ENCODE measurements around the gene GRM8. TPM values are rescaled to one million over a fixed set of nuclear protein-coding genes. Genes with fewer than 3 reads are reported as not detected.

Gene GRM8
- total RNA-seq, 4 donors from 2014 or later: 1.0 to 5.0 TPM; not detected in 2

DNA sequence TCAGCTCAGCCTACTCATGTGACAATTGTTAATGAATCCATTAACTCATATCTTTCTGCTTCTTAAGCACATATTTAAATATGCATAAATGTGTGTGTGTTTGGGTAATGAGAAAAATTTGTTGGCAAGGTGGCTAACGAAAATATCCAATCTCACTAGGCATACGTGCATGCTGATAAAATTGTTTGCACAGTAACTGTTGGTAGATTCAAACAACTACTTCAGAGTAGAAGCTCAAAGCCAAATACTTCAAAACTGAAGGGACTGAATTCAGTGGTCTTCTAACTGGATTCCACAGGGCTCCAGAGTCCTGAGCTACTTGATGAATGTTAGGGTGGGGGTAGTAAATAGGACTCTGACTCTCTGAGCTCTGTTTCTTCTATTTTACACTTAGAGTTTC lies 757.0 kb downstream of the GRM8 start:
- Histone ChIP-seq H3K27ac (no peak overlapping the region), H3K4me1 (no peaks in the 10 kb centered on the region), H3K27me3 (no peaks in the 10 kb centered on the region), H3K9me3 (peaks cover 0 to 3% (median 0%) of the 10 kb centered on the region in 4 donors), H3K36me3 (no peaks in the 10 kb centered on the region), H3K4me3 (no peak overlapping the region)
- TF ChIP-seq POLR2A (IDR thresholded peaks at IDR 0.05): no peak
- TF ChIP-seq, protein P1, sequence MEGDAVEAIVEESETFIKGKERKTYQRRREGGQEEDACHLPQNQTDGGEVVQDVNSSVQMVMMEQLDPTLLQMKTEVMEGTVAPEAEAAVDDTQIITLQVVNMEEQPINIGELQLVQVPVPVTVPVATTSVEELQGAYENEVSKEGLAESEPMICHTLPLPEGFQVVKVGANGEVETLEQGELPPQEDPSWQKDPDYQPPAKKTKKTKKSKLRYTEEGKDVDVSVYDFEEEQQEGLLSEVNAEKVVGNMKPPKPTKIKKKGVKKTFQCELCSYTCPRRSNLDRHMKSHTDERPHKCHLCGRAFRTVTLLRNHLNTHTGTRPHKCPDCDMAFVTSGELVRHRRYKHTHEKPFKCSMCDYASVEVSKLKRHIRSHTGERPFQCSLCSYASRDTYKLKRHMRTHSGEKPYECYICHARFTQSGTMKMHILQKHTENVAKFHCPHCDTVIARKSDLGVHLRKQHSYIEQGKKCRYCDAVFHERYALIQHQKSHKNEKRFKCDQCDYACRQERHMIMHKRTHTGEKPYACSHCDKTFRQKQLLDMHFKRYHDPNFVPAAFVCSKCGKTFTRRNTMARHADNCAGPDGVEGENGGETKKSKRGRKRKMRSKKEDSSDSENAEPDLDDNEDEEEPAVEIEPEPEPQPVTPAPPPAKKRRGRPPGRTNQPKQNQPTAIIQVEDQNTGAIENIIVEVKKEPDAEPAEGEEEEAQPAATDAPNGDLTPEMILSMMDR (IDR thresholded peaks at IDR 0.05): no peak
- no peak for DNase-seq

- no peak for DNase-seq
- H3K36me3 ChIP-seq: no peaks in the 10 kb centered on the region
- TF ChIP-seq, protein P1 (IDR thresholded peaks at IDR 0.05): no peak
- TF ChIP-seq POLR2A (IDR thresholded peaks at IDR 0.05): no peak
- no peak overlapping the region for H3K27ac ChIP-seq
- peaks cover 0 to 3% (median 0%) of the 10 kb centered on the region in 4 donors for H3K9me3 ChIP-seq
- no peak overlapping the region for H3K4me3 ChIP-seq
- H3K27me3 ChIP-seq: no peaks in the 10 kb centered on the region
- H3K4me1 ChIP-seq: no peaks in the 10 kb centered on the region
Measured at GRCh38 chr7:126495001-126495400, 757.7 kb downstream of the GRM8 start.

- Histone ChIP-seq H3K27ac (no peak overlapping the region), H3K4me3 (no peak overlapping the region), H3K27me3 (no peaks in the 10 kb centered on the region), H3K4me1 (no peaks in the 10 kb centered on the region), H3K9me3 (peaks cover 0 to 3% (median 0%) of the 10 kb centered on the region in 4 donors), H3K36me3 (no peaks in the 10 kb centered on the region)
- TF ChIP-seq POLR2A (IDR thresholded peaks at IDR 0.05): no peak
- TF ChIP-seq, protein P1 (IDR thresholded peaks at IDR 0.05): no peak
- no peak for DNase-seq
Measured at GRCh38 chr7:126493801-126494200, 758.9 kb downstream of the GRM8 start.

GRCh38 chr7:126489874-126490273 lies 762.9 kb downstream of the GRM8 start:
- Histone ChIP-seq H3K4me3 (no peak overlapping the region), H3K27me3 (no peaks in the 10 kb centered on the region), H3K36me3 (no peaks in the 10 kb centered on the region), H3K27ac (no peak overlapping the region), H3K9me3 (no peaks in the 10 kb centered on the region), H3K4me1 (no peaks in the 10 kb centered on the region)
- no peak for DNase-seq
- no peak for TF ChIP-seq POLR2A (IDR thresholded peaks at IDR 0.05)
- TF ChIP-seq, protein P1 (IDR thresholded peaks at IDR 0.05): no peak

GRCh38 chr7:126487728-126488442 lies 764.9 kb downstream of the GRM8 start:
- Histone ChIP-seq H3K9me3 (no peaks in the 10 kb centered on the region), H3K36me3 (no peaks in the 10 kb centered on the region), H3K4me3 (no peak overlapping the region), H3K27ac (no peak overlapping the region), H3K27me3 (no peaks in the 10 kb centered on the region), H3K4me1 (no peaks in the 10 kb centered on the region)
- no peak for DNase-seq
- TF ChIP-seq, protein P1 (IDR thresholded peaks at IDR 0.05): no peak
- no peak for TF ChIP-seq POLR2A (IDR thresholded peaks at IDR 0.05)
